Lower leg skin (tissue), 4 donors: ENCODE results near the gene ERVK3-1. TPM values are rescaled to one million over a fixed set of nuclear protein-coding genes. Genes with fewer than 3 reads are reported as not detected.
"Not testable (repeated sequence)": the region's sequence is repeated elsewhere in the genome, so short reads cannot be mapped to it uniquely, and the experiment has no call there.

Experiments used
- DNase-seq, 2 donors: peaks; one replicate each; pipeline ENCODE4 v3.0.0-alpha.2; 2019; ENCODE audit warnings: low spot score in 2 of 2
- H3K4me3 ChIP-seq: fragments of 200-600 bp; sonication (generic); 2 replicates; pipeline ENCODE4 v1.5.1; 2017; ENCODE audit warnings: mild to moderate bottlenecking, low read depth; ENCODE audit not compliant: poor library complexity, severe bottlenecking
- POLR2A ChIP-seq, 2 donors: fragments of 450-650 bp; IDR thresholded peaks; one replicate each; pipeline ENCODE4 v1.6.1; 2016 to 2017; ENCODE audit warnings: antibody characterized with exemption in 2 of 2, mild to moderate bottlenecking in 1 of 2, moderate library complexity in 1 of 2
- WGBS, 2 donors: methylation state at CpG; one replicate each; pipeline ENCODE4 v1.1.5; 2018; 5-methylcytosine and 5-hydroxymethylcytosine counted together
- intact Hi-C: fragments of 100-400 bp; cut with DNase I; formaldehyde crosslinking; loops from one replicate; pipeline ENCODE4 v1.15.0; 2023; ENCODE audit warnings: low total_unique reads
- total RNA-seq, 4 donors: library from RNA; depleted of rRNA; stranded (reverse); fragments of >200 nt; gene quantifications; one replicate each; pipeline ENCODE4 v1.1.0, GENCODE V29; 2016
- TF ChIP-seq, protein P1 (sequence below), 3 donors: fragments of 450-650 bp; IDR thresholded peaks; one replicate each; pipeline ENCODE4 v1.5.1; 2016; ENCODE audit warnings: antibody characterized with exemption in 3 of 3, mild to moderate bottlenecking in 3 of 3, moderate library complexity in 2 of 3

Gene ERVK3-1
- total RNA-seq: 10 to 100 TPM; 23.3 to 50.1 (median 33.4) TPM

DNA sequence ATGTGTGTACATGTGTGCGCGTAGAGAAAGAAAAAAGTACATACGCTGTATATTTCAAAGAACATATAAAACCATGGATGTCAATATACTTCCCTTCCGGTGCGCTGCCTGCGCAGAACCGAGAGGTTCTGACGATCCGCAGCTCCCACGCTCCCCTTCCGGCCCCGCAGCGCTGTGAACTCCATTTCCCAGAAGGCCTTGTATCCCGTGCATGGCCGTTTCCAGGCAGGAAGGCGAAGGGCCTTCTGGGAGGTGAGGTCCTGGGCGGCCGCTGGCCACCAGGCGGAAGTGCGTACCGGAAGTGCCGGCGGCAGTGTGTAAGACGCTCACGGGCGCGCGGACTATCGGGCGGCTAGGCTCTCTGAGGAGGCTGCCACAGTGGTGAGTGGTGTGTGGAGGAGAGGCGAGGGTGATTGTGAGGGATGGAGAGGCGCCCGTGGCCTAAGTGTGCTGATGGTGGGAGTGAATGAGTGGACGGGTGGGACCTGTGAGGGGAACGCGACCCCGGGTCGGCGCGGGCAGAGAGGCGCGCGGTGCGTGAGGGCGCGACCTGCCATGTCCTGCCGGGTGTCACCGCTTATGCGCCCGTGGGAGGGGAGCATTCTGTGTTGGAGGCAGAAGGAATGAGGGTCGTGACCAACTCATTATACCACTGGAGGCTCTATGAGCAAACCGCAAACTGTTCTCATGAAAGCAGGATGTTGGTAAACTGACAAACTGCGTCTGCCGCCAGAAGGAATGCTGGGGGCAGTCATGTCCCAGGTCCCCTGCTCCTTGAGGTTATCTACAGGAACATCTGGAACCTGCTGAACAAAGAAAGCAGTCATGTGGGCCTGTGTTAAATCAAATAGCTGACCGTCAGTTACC lies at the start of gene ERVK3-1:
Gene ERVK3-1 (plus strand): TSS at position 313 of the 867 bp plus-strand sequence. CDS start 6,792 bp downstream, outside the sequence.
- WGBS, 2 donors: 0 to 1% methylated on average over 47 to 55 of the region's 55 CpGs
- TF ChIP-seq, protein P1, sequence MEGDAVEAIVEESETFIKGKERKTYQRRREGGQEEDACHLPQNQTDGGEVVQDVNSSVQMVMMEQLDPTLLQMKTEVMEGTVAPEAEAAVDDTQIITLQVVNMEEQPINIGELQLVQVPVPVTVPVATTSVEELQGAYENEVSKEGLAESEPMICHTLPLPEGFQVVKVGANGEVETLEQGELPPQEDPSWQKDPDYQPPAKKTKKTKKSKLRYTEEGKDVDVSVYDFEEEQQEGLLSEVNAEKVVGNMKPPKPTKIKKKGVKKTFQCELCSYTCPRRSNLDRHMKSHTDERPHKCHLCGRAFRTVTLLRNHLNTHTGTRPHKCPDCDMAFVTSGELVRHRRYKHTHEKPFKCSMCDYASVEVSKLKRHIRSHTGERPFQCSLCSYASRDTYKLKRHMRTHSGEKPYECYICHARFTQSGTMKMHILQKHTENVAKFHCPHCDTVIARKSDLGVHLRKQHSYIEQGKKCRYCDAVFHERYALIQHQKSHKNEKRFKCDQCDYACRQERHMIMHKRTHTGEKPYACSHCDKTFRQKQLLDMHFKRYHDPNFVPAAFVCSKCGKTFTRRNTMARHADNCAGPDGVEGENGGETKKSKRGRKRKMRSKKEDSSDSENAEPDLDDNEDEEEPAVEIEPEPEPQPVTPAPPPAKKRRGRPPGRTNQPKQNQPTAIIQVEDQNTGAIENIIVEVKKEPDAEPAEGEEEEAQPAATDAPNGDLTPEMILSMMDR (IDR thresholded peaks at IDR 0.05): no peak
- peak in 1 of 2 donors; percentile 81 for TF ChIP-seq POLR2A (IDR thresholded peaks at IDR 0.05)
- intact Hi-C loops: loop anchor here (5.0 kb wide), 1 partner anchor 213 kb away; no protein-coding TSS in a partner anchor
- peak; percentile 95 to 99 for DNase-seq
- peak within 1 kb of the TSS; percentile 69 for H3K4me3 ChIP-seq

DNA sequence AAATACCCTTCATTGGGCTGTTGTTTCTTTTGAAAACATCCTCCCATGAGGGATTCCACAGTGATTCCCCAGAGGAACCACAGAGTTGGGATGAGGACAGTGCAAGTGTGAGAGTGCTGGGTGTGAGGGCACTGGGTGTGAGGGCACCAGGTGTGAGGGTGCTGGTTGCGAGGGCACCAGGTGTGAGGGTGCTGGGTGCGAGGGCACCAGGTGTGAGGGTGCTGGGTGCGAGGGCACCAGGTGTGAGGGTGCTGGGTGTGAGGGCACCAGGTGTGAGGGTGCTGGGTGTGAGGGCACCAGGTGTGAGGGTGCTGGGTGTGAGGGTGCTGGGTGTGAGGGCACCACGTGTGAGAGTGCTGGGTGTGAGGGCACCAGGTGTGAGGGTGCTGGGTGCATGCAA lies 46.9 kb upstream of the ERVK3-1 start:
- WGBS, 2 donors: 90 to 93% methylated on average over 4 of the region's 4 CpGs
- H3K4me3 ChIP-seq, DNase-seq, intact Hi-C loops: not testable (repeated sequence)

DNA sequence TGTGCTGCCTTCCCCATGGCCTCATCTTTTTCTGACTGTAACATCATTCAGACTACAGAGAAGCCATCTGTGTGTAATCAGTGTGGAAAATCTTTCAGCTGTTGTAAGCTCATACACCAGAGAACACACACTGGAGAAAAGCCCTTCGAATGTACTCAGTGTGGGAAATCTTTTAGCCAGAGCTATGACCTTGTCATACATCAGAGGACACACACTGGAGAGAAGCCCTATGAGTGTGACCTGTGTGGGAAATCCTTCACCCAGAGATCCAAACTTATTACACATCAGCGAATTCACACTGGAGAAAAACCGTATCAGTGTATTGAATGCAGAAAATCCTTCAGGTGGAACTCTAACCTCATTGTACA lies 43.6 kb upstream of the ERVK3-1 start:
- intact Hi-C loops: no loop called here
- H3K4me3 ChIP-seq: no peak overlapping the region
- DNase-seq: no peak
- 89 to 97% methylated on average over 3 of the region's 3 CpGs for WGBS, 2 donors
- no peak for TF ChIP-seq POLR2A (IDR thresholded peaks at IDR 0.05)
- TF ChIP-seq, protein P1 (IDR thresholded peaks at IDR 0.05): no peak

DNA sequence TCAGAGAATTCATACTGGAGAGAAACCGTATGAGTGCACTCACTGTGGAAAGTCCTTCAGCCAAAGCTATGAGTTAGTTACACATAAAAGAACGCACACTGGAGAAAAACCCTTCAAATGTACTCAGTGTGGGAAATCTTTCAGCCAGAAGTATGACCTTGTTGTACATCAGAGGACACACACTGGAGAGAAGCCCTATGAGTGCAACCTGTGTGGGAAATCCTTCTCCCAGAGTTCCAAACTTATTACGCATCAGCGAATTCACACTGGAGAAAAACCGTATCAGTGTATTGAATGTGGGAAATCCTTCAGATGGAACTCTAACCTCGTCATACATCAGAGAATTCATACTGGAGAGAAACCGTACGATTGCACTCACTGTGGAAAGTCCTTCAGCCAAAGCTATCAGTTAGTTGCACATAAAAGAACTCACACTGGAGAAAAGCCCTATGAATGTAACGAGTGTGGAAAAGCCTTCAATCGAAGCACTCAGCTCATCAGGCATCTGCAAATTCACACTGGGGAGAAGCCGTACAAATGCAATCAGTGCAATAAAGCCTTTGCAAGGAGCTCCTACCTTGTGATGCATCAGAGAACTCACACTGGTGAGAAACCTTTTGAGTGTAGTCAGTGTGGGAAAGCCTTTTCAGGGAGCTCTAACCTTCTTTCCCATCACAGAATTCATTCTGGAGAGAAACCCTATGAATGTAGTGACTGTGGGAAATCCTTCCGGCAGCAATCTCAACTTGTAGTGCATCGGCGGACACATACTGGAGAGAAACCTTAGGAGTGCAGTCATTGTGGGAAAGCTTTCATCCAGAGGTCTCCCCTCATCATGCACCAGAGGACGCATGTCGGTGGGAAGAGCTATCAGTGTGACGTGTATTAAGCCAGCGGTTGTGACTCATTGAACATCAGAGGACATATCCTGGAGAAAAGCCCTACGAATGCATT lies 42.9 kb upstream of the ERVK3-1 start:
- 95 to 97% methylated on average over 19 of the region's 19 CpGs for WGBS, 2 donors
- no peak overlapping the region for H3K4me3 ChIP-seq
- TF ChIP-seq POLR2A (IDR thresholded peaks at IDR 0.05): no peak
- TF ChIP-seq, protein P1 (IDR thresholded peaks at IDR 0.05): no peak
- no peak for DNase-seq
- intact Hi-C loops: no loop called here

DNA sequence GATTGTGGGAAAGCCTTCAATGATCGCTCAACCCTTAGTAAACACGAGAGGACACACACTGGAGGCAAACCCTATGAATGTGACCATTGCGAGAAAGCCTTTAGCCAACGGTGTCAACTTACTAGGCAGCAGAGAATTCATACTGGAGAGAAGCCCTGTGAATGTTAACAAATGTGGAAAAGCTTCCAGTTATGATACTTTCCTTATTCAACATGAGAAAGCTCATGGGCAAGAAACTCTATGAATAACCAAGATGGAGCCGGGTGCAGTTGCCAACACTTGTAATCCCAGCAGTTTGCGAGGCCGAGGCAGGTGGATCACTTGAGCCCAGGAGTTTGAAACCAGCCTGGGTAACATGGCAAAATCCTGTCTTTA lies 42.3 kb upstream of the ERVK3-1 start:
- DNase-seq: no peak

More for the DNA sequence above, 42.3 kb upstream of the ERVK3-1 start:
- WGBS, 2 donors: 97% methylated on average over 7 of the region's 7 CpGs
- TF ChIP-seq, protein P1 (IDR thresholded peaks at IDR 0.05): no peak
- TF ChIP-seq POLR2A (IDR thresholded peaks at IDR 0.05): no peak
- intact Hi-C loops: no loop called here
- H3K4me3 ChIP-seq: no peak overlapping the region
